AG04450 (cell line): ENCODE results near the gene ADGRD1. TPM values are rescaled to one million over a fixed set of nuclear protein-coding genes. Genes with fewer than 3 reads are reported as not detected.
"Not testable (repeated sequence)": the region's sequence is repeated elsewhere in the genome, so short reads cannot be mapped to it uniquely, and the experiment has no call there.

Experiments
- CTCF ChIA-PET: fragments of 300-600, 350-600 bp; formaldehyde crosslinking; extraction: SDS; loops from one replicate; lab custom pipeline; 2022; ENCODE audit warnings: antibody characterized with exemption, inconsistent platforms; lab: Charles Lee
- POLR2A ChIA-PET: fragments of 350-600 bp; formaldehyde crosslinking; extraction: SDS; loops from one replicate; lab custom pipeline; 2021; ENCODE audit warnings: antibody characterized with exemption, inconsistent platforms; lab: Yijun Ruan, JAX
- DNase-seq: peaks from one replicate; pipeline ENCODE4 v3.0.0-alpha.2; 2011; ENCODE audit warnings: low read depth, low spot score
- H3K27ac ChIP-seq: one replicate; pipeline ENCODE4 v1.5.1; 2012; ENCODE audit warnings: low read depth, low read length, control low read depth
- H3K27me3 ChIP-seq: one replicate; pipeline ENCODE4 v1.6.0; 2012; ENCODE audit warnings: low read length; ENCODE audit not compliant: control insufficient read depth, insufficient read depth
- H3K4me3 ChIP-seq: 2 replicates; pipeline ENCODE4 v1.5.1; 2011; ENCODE audit warnings: mild to moderate bottlenecking, low read depth, low read length, control low read depth
- H3K9me3 ChIP-seq: 2 replicates; pipeline ENCODE4 v1.5.1; 2012; ENCODE audit warnings: low read length; ENCODE audit not compliant: control insufficient read depth, insufficient read depth
- CTCF ChIP-seq: IDR thresholded peaks from 2 replicates; pipeline ENCODE4 v1.5.1; 2011; ENCODE audit warnings: low read depth, low read length, control low read depth, inconsistent platforms
- polyA plus RNA-seq: library from polyadenylated mRNA; depleted of rRNA; stranded (reverse); fragments of >200 nt; gene quantifications from 2 replicates; pipeline ENCODE4 v1.2.3, GENCODE V29; 2011

The ADGRD1 gene
- polyA plus RNA-seq, 1 experiment = 0.05 TPM

GRCh38 chr12:131066207-131066885 is 112.6 kb downstream of the ADGRD1 start:
- DNase-seq = no peak
- H3K27me3 ChIP-seq = no peaks in the 10 kb centered on the region
- H3K4me3 ChIP-seq = no peak overlapping the region
- CTCF ChIA-PET = no interaction called here
- no peak overlapping the region for H3K27ac ChIP-seq
- POLR2A ChIA-PET = no interaction called here
- no peak for TF ChIP-seq CTCF
- peaks cover 43% of the 10 kb centered on the region for H3K9me3 ChIP-seq

- CTCF ChIA-PET = no interaction called here
- Histone ChIP-seq H3K9me3 (peaks cover 46% of the 10 kb centered on the region), H3K27me3 (no peaks in the 10 kb centered on the region), H3K4me3 (no peak overlapping the region), H3K27ac (no peak overlapping the region)
- POLR2A ChIA-PET = no interaction called here
- TF ChIP-seq CTCF = no peak
- no peak for DNase-seq
Observed at GRCh38 chr12:131066886-131067490, 113.3 kb downstream of the ADGRD1 start.

DNA sequence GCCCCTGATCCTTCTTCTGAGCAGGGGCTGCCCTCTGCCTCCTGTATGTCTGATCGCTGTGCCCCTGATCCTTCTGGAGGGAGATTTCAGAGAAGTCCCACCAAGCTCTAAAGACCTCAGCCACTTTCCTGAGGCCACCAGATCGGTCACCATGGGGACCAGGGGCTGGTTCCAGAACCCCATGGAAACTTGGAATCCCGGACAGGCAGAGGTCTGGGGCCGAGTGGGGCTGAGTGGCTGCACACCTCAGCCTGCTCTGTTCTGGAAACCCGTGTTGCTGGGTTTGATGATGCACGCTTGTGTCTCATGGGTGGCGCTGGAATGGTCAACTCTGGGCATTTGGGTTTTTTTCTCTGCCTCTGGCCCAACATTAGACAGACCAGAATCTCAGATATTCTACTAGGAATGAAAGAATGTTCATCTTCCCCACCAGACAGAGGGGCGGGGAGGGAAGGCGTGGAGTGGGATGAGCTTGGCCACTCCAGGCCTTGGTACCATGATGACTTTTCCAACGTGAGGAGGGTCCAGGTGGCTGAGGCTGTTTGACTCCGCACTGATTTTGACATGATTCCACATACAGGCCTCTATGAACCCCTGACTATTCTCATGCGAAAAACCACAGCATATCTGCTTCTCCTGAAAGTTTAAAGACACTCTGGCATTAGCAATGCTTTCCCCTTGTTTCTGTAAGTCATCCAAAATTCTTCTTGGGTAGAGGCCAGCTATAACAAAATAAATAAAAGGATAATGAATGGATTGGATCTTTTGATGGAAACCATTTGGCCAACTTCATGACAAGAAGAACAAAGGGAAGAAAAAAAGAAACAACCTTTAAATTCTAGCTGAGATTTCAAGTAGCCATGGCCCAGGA is 114.5 kb downstream of the ADGRD1 start:
- no peak overlapping the region for H3K27ac ChIP-seq
- ChIA-PET POLR2A (no interaction called here), CTCF (no interaction called here)
- H3K27me3 ChIP-seq = no peaks in the 10 kb centered on the region
- no peak for DNase-seq
- H3K9me3 ChIP-seq = peaks cover 55% of the 10 kb centered on the region
- TF ChIP-seq CTCF = no peak
- no peak overlapping the region for H3K4me3 ChIP-seq

DNA sequence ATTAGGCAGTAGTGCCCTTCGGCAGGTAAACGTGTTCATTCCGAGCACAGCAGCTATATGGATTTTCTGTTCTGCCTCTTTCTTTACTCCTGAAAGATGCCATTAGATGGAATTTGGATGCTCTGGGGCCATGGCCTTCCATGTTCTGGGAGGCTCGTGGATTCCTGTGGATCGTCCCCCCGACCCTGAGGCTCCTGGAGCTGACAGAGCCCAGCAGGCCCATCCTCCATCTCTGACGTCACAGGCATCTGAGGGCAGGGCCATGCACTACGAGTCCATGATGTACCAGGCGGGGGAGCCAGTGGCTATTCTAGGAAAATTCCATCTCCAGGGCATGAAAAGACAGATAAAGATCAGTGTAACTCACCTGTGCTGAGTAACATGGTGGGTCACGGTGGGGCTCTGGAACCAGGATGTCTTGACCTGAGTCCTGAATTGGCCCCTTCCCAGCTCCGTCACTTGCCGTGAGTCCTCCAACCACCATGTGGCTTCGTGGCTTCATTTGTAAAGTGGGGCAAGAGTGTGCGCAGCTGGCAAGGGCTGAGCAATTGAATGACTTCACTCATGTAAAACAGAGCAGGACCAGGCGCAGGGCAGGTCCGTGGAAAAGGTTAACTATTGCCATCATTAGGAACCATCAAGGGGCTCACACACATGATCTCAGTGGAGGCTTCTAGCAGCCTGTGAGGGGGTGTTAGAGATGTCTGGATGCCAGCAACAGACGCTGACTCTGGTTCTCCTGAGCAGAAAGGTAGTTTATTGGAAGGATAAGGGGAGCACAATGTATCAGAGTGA is 115.4 kb downstream of the ADGRD1 start:
- H3K9me3 ChIP-seq = peaks cover 55% of the 10 kb centered on the region
- H3K4me3 ChIP-seq, DNase-seq, CTCF ChIA-PET, POLR2A ChIA-PET, H3K27me3 ChIP-seq, H3K27ac ChIP-seq: not testable (repeated sequence)

- H3K27me3 ChIP-seq, CTCF ChIA-PET, DNase-seq, H3K4me3 ChIP-seq, POLR2A ChIA-PET, H3K27ac ChIP-seq: not testable (repeated sequence)
- peaks cover 63% of the 10 kb centered on the region for H3K9me3 ChIP-seq
Observed at GRCh38 chr12:131070136-131070535, 116.4 kb downstream of the ADGRD1 start.

- POLR2A ChIA-PET, H3K27ac ChIP-seq, H3K4me3 ChIP-seq, CTCF ChIA-PET, H3K27me3 ChIP-seq, DNase-seq: not testable (repeated sequence)
- H3K9me3 ChIP-seq = peaks cover 63% of the 10 kb centered on the region
Observed at GRCh38 chr12:131070668-131071067, 117.0 kb downstream of the ADGRD1 start.

DNA sequence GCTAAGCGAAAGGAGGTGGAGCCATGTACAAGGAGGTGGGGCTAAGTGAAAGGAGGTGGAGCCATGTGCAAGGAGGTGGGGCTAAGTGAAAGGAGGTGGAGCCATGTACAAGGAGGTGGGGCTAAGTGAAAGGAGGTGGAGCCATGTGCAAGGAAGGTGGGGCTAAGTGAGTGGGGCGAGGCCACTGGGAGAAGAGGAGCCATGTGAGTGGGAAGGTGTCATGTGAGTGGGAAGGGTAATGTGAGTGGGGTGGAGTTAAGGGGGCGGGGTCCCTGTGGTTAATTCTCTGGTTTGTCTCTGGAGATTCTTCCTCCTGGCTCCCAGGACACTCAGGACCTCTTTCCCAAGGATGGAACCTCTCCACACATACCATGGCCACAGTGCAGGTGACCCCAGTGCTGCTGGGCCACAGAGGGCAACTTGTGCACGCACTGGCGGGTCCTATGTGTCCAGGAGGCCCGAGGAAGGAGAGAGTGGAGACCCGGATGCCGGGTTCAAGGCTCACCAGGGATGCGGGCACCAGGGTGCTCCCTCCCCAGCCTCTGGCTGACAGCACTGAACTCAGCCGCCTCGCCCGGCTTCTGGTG is 117.6 kb downstream of the ADGRD1 start:
- peaks cover 63% of the 10 kb centered on the region for H3K9me3 ChIP-seq
- CTCF ChIA-PET, H3K4me3 ChIP-seq, DNase-seq, POLR2A ChIA-PET, H3K27ac ChIP-seq, H3K27me3 ChIP-seq: not testable (repeated sequence)

GRCh38 chr12:131071950-131072349 is 118.2 kb downstream of the ADGRD1 start:
- H3K27ac ChIP-seq, POLR2A ChIA-PET, H3K27me3 ChIP-seq, DNase-seq, CTCF ChIA-PET, H3K4me3 ChIP-seq: not testable (repeated sequence)
- peaks cover 63% of the 10 kb centered on the region for H3K9me3 ChIP-seq
